GM12891 (cell line): ENCODE measurements around the gene MIPEP.
A peak's percentile ranks its signal among the peaks of the same experiment; 100 is the strongest.

ENCODE experiments used
- DNase-seq: peaks from one replicate; pipeline ENCODE4 v3.0.0; 2011; ENCODE audit warnings: low spot score; ENCODE audit not compliant: insufficient read length
- FAIRE-seq: peaks from 2 replicates; lab custom pipeline; 2011; peaks lifted over from hg19 to GRCh38; lab: Jason Lieb, UNC
- PAX5 ChIP-seq: IDR thresholded peaks from 2 replicates; pipeline ENCODE4 v1.6.1; 2011; ENCODE audit warnings: low read length, moderate library complexity, mild to moderate bottlenecking; ENCODE audit not compliant: insufficient read depth, severe bottlenecking
- POLR2A ChIP-seq: IDR thresholded peaks from 2 replicates; pipeline ENCODE4 v1.6.1; 2011; ENCODE audit warnings: low read depth, low read length, control low read depth
- POLR2AphosphoS5 ChIP-seq: IDR thresholded peaks from 2 replicates; pipeline ENCODE4 v1.6.1; 2011; ENCODE audit warnings: low read depth, low read length, control low read depth
- POU2F2 ChIP-seq: IDR thresholded peaks from 2 replicates; pipeline ENCODE4 v1.6.1; 2011; ENCODE audit warnings: low read depth, mild to moderate bottlenecking, control low read depth, low read length, moderate library complexity
- SPI1 ChIP-seq: IDR thresholded peaks from 2 replicates; pipeline ENCODE4 v1.6.1; 2011; ENCODE audit warnings: low read depth, low read length, control low read depth
- TAF1 ChIP-seq: IDR thresholded peaks from 2 replicates; pipeline ENCODE4 v1.6.1; 2011; ENCODE audit warnings: low read depth, low read length, control low read depth

MIPEP gene

DNA sequence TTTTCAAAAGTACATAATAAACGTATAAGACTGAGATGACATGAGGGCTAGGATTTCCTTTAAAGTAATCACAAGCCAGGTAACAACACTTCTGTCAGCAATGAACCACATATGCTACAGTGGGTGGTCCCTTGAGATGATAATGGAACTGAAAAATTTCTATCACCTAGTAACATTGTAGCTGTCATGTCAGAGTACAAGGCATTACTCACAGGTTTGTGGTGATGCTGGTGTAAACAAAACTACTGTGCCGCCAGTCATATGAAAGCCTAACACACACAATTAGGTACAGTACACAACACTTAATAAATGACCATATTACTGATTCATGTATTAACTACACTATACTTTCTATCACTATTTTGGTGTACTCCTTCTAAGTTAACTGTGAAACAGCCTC is 36.8 kb downstream of the MIPEP start:
- peak; percentile 76 for FAIRE-seq
- no peak for DNase-seq

DNA sequence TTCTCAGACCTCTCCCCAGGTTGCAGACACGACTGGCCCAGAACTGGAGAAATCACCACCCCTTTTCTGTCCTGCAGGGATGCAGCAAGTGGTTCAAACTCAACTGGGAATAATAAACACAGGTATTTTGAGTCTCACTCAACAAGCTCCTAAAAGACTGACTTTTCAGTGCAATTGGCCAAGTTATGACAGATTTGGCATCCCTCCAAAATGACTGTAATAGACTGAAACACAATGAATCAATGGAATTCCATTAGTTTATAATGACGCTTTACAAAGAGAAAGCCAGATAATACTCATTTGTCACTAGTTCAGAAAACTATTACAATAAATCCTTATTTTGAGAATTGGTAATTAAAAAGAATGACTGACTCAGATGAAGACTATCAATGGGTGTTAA is 38.1 kb downstream of the MIPEP start:
- no peak for TF ChIP-seq TAF1
- TF ChIP-seq SPI1 = no peak
- TF ChIP-seq POLR2AphosphoS5 = no peak
- no peak for TF ChIP-seq POU2F2
- TF ChIP-seq POLR2A = no peak
- TF ChIP-seq PAX5 = no peak
- no peak for FAIRE-seq
- no peak for DNase-seq

More for the DNA sequence above, 36.8 kb downstream of the MIPEP start:
- no peak for TF ChIP-seq TAF1
- TF ChIP-seq POLR2AphosphoS5 = no peak
- no peak for TF ChIP-seq PAX5
- TF ChIP-seq POLR2A = no peak
- TF ChIP-seq POU2F2 = no peak
- no peak for TF ChIP-seq SPI1

DNA sequence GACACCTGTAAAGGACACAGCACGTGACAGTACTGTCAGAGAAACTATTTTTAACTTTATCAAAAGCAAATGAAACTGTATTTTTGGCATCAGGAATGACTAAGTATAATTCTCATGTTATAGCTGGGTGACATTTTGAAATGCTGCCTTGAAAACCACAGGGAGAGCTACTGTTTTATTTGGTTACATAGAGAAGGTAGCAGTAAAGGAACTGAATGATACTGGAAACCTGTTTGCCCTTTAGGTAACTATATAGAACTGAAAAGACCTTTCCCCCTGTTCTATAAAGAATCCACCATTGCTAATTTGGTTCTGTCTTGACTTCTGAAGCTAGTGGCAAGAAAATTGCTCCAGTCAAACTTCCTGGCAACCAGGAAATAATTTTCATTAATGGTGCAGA is 39.1 kb downstream of the MIPEP start:
- FAIRE-seq (peak; percentile 51), DNase-seq (no peak)
- TF ChIP-seq PAX5 = no peak
- no peak for TF ChIP-seq POU2F2
- no peak for TF ChIP-seq POLR2A
- TF ChIP-seq TAF1 = no peak
- no peak for TF ChIP-seq POLR2AphosphoS5
- no peak for TF ChIP-seq SPI1

DNA sequence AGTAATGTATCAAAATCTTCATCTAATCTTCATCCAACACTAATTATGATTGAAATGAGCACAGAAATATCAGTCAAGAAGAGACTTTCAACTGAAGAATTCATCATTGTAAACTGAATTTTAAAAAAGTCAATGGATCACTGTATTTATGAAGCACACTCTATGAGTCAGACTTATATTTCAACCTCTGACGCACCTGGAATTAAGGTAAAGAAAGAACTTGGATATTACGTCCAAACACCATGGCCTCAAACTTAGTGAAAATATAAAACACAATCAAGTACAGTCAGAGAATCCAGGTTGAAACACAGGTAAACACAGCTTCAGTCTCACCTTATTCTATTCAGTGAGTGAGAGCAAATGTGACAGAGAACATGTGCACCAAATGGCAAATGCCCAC is 39.5 kb downstream of the MIPEP start:
- DNase-seq = no peak
- TF ChIP-seq POLR2A = no peak
- peak; percentile 38 for FAIRE-seq

DNA sequence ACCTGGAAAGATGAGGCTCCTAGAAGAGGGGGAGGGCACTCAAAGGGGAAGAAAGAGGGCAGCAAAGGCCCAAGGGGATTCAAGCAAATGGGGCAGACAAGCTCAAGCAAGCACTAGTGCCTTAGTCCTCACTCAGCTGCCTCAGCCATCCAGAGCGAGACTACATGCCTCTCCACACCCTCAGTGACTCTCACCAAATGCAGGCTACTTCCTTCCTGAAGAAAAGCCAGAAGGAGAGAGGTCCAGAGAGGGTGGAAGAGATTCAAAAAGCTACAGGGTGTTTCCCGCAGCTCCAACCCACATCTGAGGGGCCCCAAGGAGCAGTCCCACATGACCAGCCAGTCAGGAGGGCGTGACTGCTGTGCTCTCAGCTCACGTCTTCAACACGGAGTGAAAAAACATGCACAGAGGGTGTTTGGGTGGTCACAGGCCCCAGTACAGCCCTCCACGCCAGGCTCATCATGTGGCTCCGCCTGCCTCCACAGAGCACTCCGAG is 40.5 kb downstream of the MIPEP start:
- FAIRE-seq (no peak), DNase-seq (no peak)
- no peak for TF ChIP-seq POU2F2

DNA sequence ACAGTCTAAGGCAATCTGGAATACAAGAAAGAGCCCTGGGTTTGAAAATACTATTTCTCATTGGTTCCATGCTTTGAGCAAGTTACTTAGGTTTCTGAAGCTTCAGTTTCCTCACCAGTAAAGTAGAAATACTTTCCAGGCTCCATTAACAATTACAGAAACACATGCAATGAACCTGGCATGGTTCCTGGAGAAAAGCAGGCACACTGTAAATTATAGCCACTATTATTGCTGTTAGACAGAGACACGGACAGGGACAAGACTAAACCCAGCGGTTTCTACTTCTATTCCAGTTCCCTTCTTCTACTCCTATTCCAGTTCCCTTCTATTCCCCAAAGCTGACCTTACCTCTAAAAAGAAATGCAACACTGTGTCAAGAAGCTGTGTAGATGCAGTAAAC is 41.2 kb downstream of the MIPEP start:
- FAIRE-seq = no peak
- no peak for TF ChIP-seq PAX5
- no peak for TF ChIP-seq POLR2AphosphoS5
- TF ChIP-seq POLR2A = no peak
- DNase-seq = no peak

DNA sequence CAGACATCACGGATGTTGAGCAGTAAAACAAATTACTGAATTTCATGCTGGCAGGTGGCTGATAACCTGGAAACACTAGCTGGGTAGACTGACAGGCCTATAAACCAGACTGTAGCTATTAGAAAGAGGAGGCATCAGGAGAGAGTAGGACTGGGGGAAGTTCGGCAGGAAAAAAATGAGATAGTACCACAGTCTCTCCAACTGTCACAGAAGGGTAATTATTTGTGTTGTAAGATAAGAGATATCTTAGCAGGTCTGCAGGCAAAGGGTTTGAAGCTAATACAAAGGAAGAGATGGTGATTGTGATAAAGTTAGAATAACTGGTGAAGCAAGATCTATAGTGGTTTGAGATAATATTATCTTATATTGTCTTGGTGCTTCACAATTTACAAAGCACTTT is 41.7 kb downstream of the MIPEP start:
- no peak for DNase-seq
- peak; percentile 74 for FAIRE-seq
- TF ChIP-seq POLR2A (no peak), SPI1 (no peak), TAF1 (no peak), PAX5 (no peak), POLR2AphosphoS5 (no peak), POU2F2 (no peak)

DNA sequence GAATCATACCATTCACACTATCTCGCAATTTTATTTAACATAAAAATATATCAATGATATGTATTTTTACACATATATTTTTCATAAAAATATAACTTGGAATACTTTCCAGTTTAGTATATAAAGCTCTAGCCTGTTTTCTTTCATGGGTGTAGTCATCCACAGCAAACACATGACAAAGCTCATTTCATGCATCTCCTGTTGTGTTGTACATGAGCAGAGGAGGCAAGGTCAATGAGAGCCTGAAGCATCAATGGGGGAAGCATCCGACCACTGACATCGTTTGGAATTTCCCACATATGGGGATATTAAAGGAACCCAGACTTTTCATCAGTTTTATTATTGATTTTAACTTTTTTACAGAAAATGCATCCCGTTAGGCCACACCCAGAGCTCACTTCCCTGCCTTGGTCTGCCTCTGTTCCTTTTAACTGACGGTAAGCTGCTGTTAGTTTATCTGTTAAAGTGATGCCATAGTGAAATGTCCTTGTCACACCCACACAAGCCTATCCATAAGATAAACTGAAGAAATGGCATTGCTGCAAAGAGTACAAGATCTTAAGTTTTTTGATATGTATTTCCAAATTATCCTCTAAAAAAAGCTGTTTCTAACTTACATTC is 44.0 kb downstream of the MIPEP start:
- DNase-seq (no peak), FAIRE-seq (peak; percentile 5)
- TF ChIP-seq TAF1 (no peak), POU2F2 (no peak), SPI1 (peak; percentile 31; the same call in 1 of the 2 replicates), POLR2AphosphoS5 (no peak), POLR2A (no peak), PAX5 (no peak)

DNA sequence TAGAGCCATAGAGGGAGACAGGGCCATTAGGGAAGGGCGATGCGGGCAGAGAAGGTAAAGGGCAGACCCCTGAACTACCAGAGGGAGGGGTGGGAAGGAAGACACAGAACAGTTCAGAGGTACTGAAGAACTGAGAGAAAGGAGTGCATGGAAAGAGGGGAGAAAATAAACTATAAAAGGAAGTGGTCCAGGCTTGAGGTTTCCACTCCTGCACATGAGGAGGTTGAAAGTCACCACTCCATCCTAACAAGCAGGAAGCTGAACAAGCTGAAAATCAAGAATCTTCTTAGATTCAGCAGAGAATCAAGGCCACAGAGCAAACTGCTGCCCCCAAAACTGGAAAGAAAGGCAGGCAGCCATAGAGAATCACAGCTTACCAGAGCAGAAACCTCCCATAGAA is 45.1 kb downstream of the MIPEP start:
- DNase-seq = no peak
- peak; percentile 9 for FAIRE-seq
- no peak for TF ChIP-seq POLR2A
- TF ChIP-seq POU2F2 = no peak
- no peak for TF ChIP-seq POLR2AphosphoS5
- peak; percentile 69 for TF ChIP-seq SPI1
- no peak for TF ChIP-seq PAX5

DNA sequence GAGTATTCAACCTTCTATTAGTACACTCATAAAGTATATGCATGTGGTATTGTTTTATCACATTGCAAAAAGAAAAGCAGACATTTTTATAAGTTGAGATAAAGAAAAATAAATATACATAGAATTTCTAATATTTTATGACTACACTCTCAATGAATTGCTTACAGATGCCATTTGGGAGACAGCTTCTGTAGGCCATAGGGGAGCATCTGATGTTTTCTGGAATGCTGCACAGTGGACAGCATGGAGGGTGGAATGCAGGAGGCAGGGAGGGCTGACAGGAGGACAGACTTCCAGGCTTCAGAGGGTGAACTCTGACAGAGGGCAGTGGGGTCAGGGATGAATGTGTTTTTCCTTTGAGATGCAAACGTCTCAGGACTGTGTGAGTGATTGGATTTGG is 45.8 kb downstream of the MIPEP start:
- no peak for FAIRE-seq
- DNase-seq = no peak
- no peak for TF ChIP-seq TAF1
- TF ChIP-seq POU2F2 = no peak
- TF ChIP-seq SPI1 = no peak
- TF ChIP-seq POLR2A = no peak
- TF ChIP-seq PAX5 = no peak
- no peak for TF ChIP-seq POLR2AphosphoS5

DNA sequence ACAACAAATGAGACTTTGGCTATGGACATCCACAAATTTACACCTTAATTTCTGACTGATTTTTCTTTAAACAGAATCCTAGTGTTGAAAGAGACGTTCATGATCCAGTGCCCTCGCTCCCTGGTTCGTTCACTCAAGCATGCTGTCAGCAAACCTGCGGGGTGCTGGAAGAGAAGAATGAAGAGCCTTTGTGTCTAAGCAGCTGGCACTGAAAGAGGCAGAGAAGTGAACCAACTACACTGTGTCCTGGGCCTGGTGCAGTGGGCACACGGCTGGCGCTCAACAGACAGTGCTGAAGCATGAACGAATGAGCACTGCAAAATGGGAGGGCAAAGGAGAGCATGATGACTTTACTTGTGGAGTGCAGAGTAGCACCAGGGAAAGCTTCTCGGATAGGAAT is 46.8 kb downstream of the MIPEP start:
- TF ChIP-seq SPI1 = no peak
- no peak for TF ChIP-seq PAX5
- TF ChIP-seq POLR2A = no peak
- no peak for TF ChIP-seq TAF1
- no peak for TF ChIP-seq POU2F2
- TF ChIP-seq POLR2AphosphoS5 = no peak
- FAIRE-seq (no peak), DNase-seq (no peak)
